ENCODE results near the gene MAD1L1.
"Not testable (repeated sequence)": the region's sequence is repeated elsewhere in the genome, so short reads cannot be mapped to it uniquely, and the experiment has no call there.

MAD1L1 gene

GRCh38 chr7:2232766-2233520 is at the start of gene MAD1L1:
Gene MAD1L1, minus strand, starts transcription at chr7:2232945. Its CDS starts 2,812 bp downstream, at chr7:2230133.
- DNase-seq: peak; percentile 85

GRCh38 chr7:2282185-2282751 is 49.5 kb upstream of the MAD1L1 start:
- no peak for DNase-seq

- no peak for DNase-seq
Measured at GRCh38 chr7:2281541-2281940, 48.8 kb upstream of the MAD1L1 start.

- no peak for DNase-seq
Measured at GRCh38 chr7:2280424-2280823, 47.7 kb upstream of the MAD1L1 start.

GRCh38 chr7:2279896-2280295 is 47.2 kb upstream of the MAD1L1 start:
- DNase-seq: no peak

GRCh38 chr7:2278026-2278425 is 45.3 kb upstream of the MAD1L1 start:
- DNase-seq: no peak

GRCh38 chr7:2276107-2276506 is 43.4 kb upstream of the MAD1L1 start:
- DNase-seq: no peak

GRCh38 chr7:2275101-2275500 is 42.4 kb upstream of the MAD1L1 start:
- no peak for DNase-seq

- no peak for DNase-seq
Measured at GRCh38 chr7:2274666-2275065, 41.9 kb upstream of the MAD1L1 start.

GRCh38 chr7:2273866-2274265 is 41.1 kb upstream of the MAD1L1 start:
- no peak for DNase-seq

- no peak for DNase-seq
Measured at GRCh38 chr7:2272031-2272430, 39.3 kb upstream of the MAD1L1 start.

- DNase-seq: no peak
Measured at GRCh38 chr7:2271273-2272026, 38.7 kb upstream of the MAD1L1 start.

GRCh38 chr7:2270495-2270894 is 37.8 kb upstream of the MAD1L1 start:
- no peak for DNase-seq

GRCh38 chr7:2269991-2270460 is 37.3 kb upstream of the MAD1L1 start:
- DNase-seq: no peak

GRCh38 chr7:2269089-2269990 is 36.6 kb upstream of the MAD1L1 start:
- DNase-seq: not testable (repeated sequence)

GRCh38 chr7:2266911-2267310 is 34.2 kb upstream of the MAD1L1 start:
- DNase-seq: no peak

- no peak for DNase-seq
Measured at GRCh38 chr7:2264158-2264557, 31.4 kb upstream of the MAD1L1 start.

- DNase-seq: no peak
Measured at GRCh38 chr7:2263176-2263575, 30.4 kb upstream of the MAD1L1 start.

- DNase-seq: peak; percentile 70
Measured at GRCh38 chr7:2261611-2262010, 28.9 kb upstream of the MAD1L1 start.

GRCh38 chr7:2260820-2261219 is 28.1 kb upstream of the MAD1L1 start:
- no peak for DNase-seq

- no peak for DNase-seq
Measured at GRCh38 chr7:2259480-2259879, 26.7 kb upstream of the MAD1L1 start.

- DNase-seq: peak; percentile 55
Measured at GRCh38 chr7:2258661-2259365, 26.1 kb upstream of the MAD1L1 start.
